HG02798 (cell line): ENCODE data around the gene LSP1.
"Not testable (repeated sequence)": the region's sequence is repeated elsewhere in the genome, so short reads cannot be mapped to it uniquely, and the experiment has no call there.

Experiments
- ATAC-seq: cut with Tn5 transposase; IDR thresholded peaks from one replicate; pipeline ENCODE4 v1.9.1; 2021; ENCODE audit warnings: mild to moderate bottlenecking; ENCODE audit not compliant: unreplicated experiment, poor library complexity

LSP1 gene

DNA sequence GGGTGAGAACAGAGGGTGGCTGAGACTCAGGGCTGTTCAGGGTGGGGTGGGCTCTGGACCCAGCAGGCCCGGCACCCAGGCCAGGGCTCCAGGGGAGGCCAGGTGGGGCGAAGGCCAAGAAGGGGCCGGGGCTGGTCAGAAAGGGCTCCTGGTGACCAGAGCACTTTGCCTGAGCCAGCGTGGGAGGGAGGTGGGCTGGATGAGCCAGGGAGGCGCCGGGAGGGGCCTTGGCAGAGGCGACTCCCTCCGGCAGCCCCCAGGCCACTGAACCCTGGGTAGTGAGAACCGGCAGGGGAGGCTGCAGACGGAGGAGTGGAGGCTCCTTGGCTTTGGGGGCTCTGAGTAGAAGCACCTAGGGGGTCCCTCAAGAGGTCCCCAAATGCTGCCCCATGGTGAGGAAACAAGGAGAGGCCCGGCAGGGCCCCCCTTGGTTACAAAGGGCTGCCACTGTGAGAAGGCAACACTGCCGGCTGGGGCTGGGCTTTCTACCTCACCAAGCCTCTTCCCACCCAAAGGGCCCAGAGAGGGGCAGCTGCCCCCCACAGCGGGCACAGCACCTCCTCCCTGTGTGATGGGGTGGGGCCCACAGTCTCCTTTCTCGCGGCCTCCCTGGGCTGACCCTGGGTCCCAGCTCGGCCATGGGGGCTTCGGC is 21.7 kb downstream of the LSP1 start:
- ATAC-seq, result not testable (repeated sequence)

DNA sequence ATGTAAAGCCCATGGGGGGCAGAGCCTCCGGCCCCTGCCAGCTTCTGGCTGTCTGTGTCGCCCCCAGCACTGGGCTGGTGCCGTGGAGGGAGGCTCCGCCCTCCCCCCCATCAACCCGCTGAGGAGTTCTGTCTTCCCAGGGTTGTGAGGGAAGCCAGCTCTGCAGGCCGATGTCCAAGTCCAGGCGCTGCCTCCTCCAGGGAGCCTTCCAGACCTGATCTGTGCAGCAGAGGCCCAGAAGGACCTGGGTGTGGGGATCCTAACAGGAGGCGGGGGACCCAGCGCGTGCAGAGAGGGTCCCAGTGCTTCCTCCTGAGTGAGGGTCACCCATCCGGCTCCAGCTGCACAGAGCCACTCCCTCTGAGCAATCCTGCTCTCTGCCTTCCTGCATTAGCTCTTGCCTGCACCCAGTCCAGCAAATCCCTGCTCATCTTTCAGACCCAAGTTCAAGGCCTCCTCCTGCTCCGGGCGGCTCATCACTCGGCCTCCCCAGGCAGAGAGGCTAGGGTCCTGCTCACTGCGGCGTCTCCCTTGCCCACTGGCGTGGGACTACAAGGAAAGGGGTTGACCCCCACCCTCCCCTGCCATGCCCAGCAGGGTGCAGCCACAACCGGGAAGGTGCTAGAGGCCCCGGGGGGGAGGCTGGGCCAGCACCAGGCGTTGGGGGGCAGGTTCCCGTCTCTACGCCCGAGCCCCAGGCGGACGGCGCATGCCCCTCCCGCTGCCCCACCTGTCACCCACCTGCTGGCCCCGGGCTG is 22.4 kb downstream of the LSP1 start:
- no peak for ATAC-seq

DNA sequence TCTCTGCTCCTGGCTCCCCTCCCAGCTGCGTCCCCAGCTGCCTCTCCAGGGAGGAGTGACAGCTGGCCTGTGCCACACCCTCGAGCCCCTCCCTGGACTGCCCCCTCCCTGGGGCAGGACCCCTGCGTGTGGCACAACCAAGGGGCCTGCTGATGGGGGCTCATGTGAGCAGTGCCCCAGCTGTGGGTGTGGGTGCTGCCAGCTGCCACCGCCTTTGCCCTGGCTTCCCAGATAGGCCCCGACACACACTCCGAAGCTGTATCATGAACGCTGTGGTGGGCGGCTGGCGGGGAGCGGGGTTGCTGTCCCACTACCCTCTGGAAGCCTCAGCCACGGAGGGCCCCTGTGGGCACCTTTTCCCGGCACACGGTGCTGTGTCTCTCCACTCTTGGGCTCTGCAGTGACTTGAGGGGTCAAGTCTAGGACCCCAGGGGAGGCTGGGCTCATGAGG is 23.0 kb downstream of the LSP1 start:
- not testable (repeated sequence) for ATAC-seq

DNA sequence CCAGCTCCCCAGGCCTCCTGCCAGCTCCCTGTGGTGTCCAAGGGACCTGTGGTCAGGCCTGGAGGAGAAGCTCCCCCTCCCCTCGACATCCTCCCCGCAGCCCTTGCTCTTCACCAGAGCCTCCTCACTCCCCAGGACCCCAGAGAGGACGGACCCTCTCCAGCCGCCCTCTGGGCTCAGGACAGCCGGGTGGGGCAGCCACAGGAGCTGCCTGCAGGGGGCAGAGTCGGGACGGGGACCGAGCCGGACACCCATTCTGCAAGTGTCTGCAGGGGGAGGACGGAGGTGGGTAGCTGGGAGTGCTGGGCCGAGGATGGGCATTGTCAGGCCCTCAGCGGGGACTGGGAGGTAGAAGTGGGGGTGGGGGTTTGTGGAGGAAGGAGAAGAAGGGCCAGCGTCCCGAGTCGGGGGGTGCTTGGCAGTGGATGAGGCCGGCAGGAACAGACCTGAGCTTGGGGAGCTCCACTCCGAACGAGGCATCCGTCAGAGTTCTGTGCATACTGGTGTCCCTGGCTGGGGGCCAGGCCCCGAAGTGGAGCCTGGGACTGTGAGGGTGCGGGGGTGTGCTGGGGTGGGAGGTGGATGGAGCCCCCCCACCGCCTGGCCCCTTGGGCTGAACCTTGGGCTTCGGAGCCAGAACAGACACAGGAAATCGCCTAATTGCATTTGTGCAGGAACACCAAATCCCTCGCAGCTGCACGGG is 23.6 kb downstream of the LSP1 start:
- no peak for ATAC-seq

DNA sequence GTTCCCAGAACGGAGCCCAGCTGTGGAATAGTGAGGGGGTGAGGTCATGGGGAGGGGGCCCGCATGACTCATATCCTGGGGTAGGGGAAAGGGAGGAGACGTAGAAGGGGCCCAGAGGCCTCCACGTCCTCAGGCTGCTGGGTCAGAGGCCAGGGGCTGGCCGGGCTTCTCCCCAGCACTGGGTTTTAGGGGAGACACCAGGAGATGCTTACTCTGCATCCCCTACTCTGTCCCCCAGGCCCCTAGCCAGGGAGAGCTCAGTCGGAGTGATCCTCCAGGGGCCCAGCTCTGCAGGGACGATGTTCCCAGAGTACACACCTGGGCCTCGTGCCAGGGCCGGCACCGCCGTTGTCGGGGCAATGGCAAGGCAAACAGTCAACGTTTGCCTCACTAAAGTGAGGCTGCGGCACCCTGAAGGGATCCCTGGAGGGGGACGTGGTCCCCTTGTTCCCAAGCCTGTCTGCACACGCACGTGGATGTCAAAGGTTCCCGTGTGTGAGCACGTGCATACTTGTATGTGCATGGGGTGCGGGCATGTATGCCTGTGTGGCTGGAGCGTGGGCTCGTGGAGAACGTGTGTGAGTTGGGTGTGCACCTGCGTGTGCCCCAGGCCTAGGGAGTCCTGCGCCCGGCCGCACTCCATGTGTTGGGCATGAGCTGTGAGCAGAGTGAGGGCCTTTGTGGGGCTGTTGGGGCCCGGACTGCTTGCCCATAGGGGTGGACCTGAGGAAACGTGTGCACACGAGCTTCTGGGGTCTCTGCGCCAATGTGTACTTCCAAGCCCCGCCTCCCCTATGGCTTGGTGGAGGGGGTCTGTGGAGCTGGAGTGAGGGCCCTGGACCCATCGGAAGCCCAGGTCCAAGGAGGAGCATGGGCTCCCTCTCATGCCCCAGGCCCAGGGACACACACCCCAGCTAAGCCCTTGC is 24.6 kb downstream of the LSP1 start:
- ATAC-seq, result no peak

DNA sequence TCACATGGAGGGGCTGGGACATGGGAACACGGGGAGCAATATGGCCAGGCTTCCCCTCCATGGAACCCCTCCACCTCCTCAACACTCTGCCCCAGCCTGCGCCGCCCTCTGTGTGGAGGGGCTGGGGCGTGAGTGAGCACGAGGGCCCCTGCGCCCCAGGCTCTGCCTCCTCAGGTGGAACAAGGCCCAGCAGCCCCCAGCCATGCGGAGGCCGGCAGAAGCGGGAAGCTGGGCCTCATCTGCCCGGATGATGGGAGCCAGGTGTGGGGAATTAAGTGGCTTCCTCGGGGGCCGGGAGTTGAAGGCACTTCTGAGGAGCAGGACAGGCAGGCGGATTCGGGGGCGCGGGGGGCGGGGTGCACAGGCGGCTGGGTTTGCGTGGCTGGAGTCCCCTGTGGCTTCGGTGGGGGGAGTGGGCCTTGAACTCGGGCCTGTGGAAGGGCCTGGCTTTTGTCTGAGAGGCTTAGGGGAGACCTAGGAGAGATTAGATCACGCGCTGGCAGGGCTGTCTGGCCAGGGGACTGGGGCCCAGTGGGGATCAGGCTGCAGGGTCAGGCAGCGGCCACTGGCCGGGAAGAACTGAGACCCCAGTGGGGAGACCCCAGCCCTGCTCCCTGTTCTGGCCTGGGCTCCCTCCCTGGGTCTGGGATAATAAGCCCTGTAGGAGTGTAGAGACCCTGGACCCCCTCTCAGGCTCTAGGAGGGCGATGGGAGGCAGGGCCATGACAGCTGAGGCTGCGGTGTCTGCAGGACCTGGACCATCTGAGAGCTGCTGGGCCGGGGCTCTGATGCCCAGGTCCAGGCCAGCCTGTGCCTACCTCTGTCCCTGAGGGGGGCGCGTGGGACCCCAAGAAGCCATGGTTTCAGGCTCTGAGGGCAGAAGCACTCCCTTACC is 25.5 kb downstream of the LSP1 start:
- no peak for ATAC-seq

DNA sequence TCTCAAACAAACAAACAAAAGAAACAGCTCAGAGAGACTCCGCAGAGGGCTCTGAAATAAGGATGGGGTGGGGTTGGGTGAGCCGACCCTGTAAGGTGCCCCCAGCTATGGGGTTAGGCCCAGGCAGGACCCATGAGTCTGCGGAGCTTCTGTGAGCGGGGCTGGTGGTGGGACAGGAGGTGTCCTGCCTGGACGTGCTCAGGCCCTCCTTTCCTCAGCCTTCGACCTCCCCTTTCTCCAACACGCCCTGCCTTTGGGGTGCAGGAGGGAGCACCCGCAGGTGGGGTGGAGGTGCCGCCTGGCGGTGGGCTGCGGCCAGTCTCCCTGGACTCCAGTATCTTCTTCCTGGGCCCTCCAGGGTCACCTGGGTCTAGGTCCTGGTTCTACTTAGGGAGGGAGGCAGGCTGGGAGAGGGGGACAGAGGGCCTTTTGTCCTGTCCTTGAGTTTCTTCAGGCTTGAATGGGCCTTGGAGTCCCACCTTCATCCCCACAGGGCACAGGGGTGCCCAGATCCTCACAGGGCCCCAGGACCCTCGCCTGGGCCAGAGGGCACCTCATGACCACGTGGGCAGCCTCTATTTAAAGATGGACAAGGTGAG is 26.6 kb downstream of the LSP1 start:
- ATAC-seq, result no peak

DNA sequence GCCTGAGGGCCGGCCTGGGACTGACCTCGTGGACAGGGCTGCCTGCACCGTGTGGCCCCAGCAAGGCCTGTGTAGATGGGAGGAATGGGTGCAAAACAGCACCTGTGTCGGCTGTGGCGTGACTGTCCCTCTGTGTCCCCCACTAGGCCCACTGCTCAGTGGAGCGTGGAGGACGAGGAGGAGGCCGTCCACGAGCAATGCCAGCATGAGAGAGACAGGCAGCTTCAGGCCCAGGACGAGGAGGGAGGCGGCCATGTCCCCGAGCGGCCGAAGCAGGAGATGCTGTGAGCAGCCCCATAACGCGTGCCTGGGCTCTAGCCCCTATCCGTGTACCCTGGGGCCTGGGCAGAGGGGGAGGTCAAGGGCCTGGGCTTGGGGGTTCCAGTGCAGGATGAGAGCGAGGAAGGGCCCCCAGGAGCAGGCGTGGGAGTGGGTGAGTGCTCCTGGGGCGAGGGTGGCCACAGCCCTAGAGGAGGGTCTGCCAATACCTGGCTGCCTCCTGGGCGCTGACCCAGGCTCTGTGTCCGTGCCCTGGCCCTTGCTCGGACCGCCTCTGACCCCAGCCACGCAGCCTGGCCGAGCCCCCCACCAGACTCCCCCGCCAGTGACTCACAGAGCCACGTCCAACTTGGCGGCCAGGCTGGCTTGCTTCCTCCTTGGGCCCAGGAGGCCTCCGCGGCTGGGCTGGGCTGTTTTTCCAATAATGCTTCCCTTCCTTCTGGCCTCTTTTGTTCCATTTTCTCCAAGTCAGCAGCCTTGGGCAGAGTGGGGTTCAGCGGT is 27.2 kb downstream of the LSP1 start:
- no peak for ATAC-seq

DNA sequence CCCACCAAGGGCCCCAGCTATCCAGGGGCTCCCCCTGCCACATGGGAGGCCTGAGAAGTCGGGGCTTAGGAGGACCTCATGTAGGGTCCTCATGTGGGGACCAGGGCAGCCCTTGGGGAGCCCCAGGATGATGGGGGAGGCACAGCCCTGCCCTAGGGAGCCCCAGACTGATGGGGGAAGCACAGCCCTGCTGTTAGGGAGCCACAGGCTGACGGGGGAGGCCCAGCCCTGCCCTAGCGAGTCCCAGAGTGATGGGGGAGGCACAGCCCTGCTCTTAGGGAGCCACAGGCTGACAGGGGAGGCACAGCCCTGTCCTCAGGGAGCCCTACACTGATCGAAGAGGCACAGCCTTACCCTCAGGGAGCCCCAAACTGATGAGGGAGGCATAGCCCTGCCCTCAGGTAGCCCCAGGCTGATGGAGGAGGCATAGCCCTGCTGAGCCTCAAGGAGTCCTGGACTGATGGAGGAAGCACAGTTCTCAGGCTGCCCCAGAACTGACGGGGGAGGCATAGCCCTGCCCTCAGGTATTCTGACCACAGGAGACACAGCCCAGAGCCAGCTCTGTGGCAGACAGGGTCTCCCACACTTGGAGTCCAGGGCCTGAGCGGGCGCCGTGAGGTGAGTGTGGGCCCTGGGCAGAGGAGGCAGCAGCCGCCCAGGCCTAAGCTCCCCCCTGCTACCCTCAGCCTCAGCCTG is 28.0 kb downstream of the LSP1 start:
- ATAC-seq, result no peak

DNA sequence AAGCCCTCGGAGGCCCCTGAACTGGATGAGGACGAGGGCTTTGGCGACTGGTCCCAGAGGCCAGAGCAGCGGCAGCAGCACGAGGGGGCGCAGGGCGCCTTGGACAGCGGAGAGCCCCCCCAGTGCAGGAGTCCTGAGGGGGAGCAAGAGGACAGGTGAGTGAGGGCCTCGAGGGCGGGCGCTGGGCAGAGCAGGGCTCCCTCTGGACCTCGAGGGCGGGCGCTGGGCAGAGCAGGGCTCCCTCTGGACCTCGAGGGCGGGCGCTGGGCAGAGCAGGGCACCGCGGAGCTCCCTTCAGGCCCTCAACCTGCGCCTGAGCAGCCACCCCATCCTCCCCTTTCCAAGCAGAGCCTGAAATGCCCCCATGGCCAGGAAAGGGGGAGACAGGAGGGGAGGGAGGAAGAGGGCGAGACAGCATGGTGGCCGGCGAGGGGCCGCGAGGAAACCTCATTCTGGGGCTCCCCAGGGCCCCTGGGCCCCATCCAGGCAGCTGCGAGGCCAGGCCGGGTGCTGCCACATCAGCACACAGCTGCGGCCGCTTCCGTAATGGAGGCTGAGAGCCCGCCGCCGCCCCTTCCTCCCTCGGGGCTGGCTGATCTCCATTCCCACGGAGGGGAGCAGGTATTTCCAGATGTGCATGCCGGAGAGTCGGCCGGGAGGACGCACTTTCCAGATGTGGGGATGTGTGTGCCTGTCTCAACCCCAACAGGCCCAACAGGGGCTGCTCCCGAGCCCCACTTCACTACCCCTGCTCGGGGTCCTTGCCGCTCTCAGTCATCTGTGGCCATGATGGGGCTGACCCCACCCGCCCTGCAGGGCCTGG is 28.8 kb downstream of the LSP1 start:
- peak; percentile 11 for ATAC-seq

DNA sequence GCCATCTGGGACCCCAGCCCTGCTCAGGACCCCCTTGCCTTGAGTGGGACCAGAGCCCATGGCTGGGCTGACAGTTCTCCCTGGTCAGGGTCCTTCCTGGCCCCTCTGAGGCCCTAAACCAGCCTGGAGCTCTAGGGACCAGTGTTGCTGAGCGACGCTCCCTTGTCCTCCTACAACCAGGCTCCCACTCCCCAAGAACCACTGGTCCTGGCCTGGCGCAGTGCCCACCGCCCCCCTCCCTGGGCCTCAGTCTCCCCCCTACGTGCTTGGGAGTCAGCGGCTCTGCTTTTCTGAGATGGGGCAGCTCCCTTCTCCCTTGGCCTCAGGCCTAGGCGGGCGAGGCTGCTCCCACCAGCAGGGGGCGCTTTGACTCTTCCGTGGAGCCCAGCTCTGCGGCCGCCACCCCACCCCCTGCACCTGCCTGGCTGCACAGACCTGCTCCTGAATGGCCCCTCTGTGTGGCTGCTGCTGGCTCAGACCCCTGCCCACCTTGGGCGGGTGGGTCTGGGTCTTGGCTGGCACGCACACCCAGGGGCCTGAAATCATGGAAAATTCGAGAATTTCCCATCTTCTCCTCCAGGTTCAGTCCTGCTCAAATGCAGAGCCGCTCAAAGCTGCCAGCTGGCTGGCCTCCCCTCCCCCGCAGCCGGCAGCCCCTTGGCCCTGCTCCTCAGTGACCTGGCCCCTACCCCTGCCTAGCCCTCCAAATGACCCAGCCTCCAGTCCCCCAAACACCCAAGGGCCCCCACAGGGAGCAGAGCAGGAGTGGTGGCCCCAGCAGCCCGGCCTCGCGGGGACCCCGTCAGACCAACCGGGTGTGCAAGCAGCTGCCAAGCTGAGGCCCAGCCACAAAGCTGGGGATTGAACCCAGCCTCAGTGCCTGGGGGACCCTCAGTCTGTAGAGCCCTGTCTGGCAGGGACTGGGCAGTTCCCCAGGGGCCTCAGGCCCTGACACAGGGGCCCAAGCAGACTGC is 29.7 kb downstream of the LSP1 start:
- peak; percentile 56 for ATAC-seq

DNA sequence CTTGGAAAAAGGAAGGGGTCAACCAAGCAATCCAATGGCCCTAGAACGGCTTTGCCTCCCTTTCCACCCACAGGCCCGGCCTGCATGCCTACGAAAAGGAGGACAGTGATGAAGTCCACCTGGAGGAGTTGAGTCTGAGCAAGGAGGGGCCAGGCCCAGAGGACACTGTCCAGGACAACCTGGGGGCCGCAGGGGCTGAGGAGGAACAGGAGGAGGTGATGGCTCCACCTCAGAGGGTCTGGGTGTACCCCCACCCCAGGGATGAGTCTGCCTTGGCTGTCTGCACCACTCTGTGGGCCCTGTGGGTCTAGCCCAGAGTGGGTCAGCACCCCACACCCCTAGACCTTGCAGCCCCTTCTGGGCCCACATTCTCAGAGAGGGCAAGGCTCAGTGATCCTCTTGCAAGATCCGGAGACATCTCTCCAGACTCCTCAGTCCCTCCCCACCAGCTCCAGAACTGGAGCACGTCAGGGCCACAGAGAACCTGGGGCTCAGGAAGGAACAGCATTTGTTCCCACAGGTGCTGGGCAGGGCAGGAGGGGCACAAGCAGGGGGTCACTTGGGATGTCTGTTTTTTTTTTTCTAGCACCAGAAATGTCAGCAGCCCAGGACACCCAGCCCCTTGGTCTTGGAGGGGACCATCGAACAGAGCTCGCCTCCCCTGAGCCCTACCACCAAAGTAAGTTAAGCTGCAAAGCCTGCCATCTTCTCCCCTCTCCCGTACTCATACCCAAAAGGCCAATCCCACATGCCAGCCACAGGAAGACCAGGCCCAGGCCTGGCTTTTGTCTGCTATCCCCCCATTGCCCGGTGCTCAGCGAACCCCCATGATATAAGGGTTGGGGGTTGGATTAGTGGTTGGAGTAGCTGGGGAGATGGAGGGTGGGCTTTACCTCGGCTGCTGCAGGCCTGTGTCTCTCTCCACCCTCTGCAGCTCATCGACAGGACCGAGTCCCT is 30.7 kb downstream of the LSP1 start:
- ATAC-seq, result no peak

DNA sequence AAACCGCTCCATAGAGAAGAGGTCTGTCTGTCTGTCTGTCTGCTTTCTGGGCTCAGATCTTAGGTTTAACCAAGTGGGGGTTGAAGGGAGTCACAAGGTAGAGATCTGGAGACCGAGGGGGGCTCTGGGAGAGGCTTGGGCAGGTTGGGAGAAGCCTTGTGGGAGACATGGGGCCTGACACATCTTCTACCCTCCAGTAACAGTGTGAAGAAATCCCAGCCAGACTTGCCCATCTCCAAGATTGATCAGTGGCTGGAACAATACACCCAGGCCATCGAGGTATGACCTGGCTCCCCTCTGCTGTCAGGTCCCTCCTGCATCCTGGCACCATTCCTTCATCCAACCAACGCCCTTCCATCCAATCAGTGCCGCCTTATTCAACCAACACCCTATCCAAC is 31.4 kb downstream of the LSP1 start:
- ATAC-seq, result no peak

DNA sequence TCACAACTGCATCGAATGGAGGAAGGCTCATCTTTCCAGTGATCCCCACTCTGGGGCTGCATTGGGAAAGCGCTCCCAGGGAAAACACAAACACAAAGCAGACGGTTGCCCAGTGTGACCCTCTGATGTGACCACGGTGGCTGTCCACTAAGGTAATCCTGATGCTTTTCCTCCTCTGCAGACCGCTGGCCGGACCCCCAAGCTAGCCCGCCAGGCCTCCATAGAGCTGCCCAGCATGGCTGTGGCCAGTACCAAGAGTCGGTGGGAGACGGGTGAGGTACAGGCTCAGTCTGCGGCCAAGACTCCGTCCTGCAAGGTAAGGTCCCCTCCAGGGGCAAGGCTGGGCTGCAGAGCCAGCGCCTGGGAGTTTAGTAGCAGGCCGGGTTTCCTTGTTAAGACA is 33.7 kb downstream of the LSP1 start:
- ATAC-seq, result not testable (repeated sequence)
